ENCODE data around the gene LRRFIP1.
A peak's percentile ranks its signal among the peaks of the same experiment; 100 is the strongest.
"Not testable (repeated sequence)": the region's sequence is repeated elsewhere in the genome, so short reads cannot be mapped to it uniquely, and the experiment has no call there.

The LRRFIP1 gene

GRCh38 chr2:237666606-237667005 is 39.2 kb downstream of the LRRFIP1 start:
- no peak for DNase-seq

DNA sequence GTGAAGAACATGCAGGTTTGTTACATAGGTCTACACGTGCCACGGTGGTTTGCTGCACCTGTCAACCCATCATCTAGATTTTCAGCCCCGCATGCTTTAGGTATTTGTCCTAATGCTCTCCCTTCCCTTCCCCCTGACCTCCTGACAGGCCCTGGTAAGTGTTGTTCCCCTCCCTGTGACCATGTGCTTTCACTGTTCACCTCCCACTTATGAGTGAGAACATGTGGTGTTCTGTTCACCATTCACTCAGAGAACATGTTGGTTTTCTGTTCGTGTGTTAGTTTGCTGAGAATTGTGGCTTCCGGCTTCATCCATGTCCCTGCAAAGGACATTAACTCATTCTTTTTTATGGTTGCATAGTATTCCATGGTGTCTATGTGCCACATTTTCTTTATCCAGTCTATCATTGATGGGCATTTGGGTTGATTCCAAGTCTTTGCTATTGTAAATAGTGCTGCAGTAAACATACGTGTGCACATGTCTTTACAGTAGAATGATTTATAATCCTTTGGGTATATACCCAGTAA is 39.7 kb downstream of the LRRFIP1 start:
- not testable (repeated sequence) for DNase-seq

DNA sequence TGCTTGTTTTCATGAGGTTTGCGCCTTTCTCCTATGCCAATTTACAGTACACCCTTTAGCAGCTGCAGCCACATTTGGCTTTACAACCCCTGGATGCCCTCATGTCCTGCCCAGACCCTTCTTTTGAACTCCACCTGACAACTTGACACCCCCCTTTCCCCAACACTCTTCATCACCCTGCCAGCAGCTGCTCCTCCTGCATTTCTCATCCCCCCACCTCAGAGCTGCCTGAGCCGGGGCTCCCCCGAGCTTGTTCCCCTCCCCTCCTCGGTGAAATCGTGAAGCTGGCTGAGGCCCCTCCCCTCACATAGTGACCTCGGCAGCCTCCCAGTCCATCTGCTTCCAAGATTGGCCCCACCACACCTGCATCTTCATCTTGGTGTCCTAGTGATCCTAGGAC is 40.5 kb downstream of the LRRFIP1 start:
- no peak for DNase-seq

DNA sequence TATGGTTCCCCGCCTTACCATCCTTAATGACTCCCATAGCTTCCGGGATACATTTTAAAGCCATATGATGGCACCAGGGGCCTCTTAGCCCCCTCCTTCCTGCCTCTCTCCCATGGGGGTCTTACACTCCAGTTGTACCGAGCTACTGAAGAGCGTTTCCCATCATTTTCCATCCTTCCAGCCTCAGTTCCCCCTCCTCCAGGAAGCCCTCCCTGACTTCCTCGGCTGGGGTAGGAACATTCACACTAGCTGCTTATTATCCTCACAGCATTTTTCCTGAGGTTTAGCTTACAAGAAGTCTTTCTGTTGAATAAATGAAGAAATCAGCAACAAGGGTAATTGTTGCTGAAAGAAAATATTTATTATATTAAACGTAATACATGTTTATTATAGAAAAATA is 41.1 kb downstream of the LRRFIP1 start:
- no peak for DNase-seq

DNA sequence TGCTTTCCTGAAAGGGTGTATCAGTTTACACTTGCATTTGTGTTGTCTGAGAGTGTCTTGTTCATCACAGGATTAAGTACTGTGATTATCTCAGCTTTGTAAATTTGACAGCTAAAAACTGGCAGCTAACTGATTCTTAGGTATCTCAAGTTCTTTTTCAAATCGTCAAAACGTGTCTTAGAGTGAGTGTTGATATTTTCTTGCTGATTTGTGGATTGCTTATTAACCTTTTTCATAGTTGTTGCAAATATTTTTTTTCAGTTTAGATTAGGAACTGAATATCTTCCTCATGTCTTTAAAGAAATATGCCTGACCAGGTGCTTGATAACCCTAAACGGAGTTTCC is 41.9 kb downstream of the LRRFIP1 start:
- no peak for DNase-seq

GRCh38 chr2:237669628-237670392 is 42.4 kb downstream of the LRRFIP1 start:
- DNase-seq = peak; percentile 93

DNA sequence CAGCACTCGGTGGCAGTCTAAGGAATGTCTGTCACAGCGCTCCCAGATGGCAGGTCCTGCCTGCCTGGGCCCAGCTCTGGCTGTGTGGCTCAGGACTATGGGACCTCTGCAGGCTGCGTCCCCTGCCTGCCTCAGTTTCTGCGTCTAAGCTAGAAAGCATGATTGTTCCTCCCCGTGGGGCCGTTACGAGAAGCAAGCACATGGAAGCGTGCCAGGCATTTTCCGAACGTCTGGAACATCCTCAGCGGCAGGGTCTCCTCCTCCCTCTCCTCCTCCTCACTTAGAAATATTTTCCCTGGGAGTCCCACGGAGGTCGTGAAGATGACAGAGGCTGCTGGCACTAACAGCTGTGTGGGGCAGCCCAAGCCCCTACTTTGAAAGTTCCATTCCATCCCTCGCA is 43.3 kb downstream of the LRRFIP1 start:
- DNase-seq = peak; percentile 80

DNA sequence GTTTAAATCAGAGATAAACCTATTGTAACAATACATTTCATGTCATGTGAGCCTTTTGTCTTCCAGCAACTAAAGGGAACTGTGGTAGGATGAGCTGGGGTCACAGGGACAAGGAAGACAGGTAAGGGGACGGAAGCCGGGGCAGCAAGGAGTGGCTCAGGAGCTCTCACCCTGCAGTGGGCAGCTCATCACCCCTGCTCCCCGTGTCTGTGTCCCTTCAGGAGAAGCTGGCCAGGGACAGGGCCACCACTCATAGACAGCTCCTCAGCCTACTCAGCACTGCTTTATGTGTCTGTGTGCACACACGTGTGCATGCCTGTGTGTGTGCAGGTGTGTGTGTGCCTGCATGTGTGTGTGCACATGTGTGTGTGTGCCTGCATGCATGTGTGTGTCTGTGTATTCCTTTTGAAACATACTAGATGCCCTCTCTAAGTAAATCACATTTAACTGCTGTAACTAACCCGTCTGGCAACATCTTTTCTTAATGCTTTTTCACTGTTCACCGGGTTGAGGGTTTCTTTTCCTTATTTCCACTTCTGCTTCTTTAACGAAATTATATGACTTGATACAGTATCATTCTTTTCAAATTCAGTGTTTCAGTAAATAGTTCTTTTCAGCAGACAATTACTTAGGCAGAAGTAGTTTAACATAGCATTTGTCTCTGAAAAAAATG is 44.2 kb downstream of the LRRFIP1 start:
- DNase-seq = no peak

DNA sequence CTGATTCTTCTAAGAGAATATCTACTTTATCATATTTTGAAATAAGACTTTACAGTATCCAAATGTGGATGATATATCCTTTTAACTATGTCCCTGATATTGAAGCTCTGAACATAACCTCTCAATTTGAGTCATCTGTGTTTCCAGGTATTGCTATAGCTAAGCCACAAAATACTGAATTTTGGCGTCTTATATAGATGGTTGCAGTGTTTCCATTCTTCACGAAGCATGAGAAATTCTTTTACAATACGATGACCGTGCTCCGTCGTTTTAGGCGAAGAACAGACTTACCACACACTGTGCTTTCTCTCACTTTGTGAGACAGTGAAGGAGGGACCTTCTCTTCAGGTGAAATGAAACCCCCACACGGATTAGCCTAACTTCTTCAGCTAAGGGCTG is 45.3 kb downstream of the LRRFIP1 start:
- DNase-seq = no peak

DNA sequence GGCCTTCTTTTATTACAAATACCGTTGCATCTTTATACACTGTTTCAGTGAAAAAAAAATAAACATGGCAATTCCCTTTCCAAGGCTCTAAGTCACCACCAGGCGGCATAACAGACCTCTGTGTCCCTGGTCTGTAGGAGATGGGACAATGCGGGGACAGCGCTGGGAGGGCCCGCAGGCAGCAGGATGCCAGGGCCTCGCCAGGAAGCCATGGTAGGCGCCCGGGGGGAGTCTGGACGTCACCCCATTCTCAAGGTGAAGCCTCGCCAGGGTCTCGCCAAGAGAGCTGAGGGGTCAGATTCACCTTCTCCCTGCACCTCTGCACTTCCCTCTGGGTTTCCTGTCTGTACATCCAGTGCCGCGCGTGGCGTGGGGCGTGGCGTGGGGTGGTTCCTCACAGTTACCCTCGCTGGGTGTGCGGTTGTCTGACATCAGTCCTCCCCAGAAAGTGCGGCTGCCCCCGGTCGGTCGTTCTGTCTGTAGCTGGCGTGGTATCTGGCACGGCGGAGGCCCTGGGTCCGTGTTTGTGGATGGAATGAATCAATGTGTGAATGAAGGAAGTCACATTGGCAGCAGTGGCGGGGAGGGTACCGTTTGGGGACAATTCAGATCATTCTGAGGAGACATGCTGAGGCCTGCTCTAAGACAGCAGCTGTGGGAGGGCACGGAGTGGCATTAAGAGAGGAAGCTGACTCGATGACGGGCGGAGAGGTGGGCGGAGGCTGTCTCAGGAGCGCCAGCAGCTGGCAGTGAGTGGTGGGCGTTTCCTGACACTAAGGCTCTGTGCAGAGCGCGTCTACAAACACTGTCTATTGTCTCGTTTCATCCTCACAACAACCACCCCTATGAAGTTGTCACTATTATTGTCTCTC is 46.0 kb downstream of the LRRFIP1 start:
- peak; percentile 77 for DNase-seq

- DNase-seq = peak; percentile 88
Measured at GRCh38 chr2:237674731-237675276, 47.4 kb downstream of the LRRFIP1 start.

DNA sequence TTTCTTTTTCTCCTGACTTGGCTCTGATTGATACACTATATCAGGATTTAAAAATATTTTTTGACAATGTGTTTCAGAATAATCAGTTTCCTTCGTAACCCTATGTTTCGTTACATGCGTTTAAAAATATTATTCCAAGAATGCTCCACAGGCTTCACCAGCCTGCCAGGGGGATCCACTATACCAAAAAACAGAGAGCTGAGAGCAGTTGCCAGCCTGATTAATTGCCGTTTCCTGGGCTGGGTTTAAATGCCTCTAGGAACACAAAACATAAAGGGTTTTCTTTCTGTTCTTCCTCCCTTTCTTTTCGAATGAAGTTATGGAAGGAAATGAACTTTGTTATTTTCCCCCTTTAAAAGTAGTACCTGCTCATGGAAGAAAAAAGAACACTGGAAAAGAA is 47.9 kb downstream of the LRRFIP1 start:
- DNase-seq = no peak

GRCh38 chr2:237680702-237681478 is 53.5 kb downstream of the LRRFIP1 start:
- no peak for DNase-seq

DNA sequence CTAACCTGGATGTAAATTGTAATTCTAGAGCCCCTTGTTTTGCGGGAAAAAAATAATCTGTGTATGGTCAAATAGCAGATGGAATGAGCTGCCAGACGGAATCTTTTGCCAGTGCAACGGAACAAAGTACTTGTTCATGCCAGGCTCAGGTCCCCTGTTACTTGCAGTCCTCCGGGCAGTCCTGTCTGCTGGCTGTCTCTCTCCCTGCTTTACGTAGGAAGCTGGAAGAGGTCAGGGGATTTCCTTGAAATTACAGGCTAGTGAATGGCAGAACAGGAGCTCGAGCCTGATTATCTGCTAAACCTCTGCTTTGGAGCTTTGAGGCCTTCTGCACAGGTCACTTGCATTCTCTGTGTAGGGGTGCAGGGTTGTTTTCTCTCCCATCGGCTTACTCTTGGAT is 54.8 kb downstream of the LRRFIP1 start:
- no peak for DNase-seq

DNA sequence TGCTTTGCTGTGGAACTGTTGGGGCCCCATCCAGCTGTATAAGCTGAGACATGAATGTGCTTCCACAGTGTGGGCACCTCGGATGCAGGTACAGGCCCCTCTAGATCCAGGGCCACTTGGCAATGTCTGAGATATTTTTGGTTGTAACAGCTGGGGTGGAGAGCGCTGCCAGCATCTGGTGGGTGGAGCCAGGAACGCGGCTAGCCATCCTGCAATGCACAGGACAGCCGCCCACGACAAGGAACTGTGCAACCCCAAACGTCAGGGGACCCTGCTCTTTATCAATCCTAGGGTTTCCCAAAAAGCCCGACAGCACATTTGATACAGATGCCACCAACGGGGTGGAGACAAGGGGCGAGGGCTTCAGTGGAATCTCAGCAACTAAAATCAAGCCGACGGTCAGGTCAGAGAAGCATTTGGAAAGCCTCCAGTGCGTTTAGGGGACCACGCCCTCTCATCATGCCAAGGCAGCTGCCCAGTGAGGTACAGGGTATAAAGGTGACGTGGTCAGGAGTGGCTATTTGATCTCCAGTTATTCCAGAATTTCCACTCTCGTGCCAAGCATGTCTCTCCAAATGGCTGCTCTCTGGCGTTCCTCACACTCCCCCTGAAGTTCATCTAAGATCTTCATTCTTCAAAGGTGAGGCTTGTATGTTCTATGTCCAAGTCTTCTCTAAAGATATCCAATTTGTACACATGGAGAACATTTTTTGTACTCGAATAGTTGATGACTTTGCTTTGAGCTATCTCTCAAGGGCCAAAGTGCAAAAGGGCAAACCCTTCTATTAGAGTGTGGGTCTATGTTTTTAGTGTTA is 55.7 kb downstream of the LRRFIP1 start:
- DNase-seq = no peak

- no peak for DNase-seq
Measured at GRCh38 chr2:237685408-237685807, 58.0 kb downstream of the LRRFIP1 start.

DNA sequence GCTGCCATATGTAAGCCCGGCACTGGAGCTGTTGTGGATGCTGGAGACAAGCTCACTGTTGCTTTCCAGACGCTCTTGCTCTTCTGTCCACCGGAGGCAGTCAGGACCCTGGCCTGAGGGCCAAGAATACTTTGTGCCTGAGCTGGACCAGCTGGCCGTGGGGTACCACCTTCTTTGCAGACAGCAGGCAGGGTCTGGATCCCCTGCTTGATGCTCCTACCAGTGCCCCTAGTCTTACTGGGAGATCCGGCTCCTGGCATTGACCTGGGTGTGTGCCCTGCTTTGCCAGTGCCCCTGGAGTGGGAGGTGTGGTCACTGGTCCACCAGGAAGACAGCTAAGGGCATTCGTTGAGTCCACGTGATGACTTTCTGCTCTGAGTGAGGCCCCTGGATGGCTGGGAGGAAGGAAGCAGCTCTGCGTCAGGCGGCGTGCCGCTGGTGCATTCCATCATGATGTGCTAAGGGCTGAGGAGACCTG is 59.3 kb downstream of the LRRFIP1 start:
- DNase-seq = no peak

DNA sequence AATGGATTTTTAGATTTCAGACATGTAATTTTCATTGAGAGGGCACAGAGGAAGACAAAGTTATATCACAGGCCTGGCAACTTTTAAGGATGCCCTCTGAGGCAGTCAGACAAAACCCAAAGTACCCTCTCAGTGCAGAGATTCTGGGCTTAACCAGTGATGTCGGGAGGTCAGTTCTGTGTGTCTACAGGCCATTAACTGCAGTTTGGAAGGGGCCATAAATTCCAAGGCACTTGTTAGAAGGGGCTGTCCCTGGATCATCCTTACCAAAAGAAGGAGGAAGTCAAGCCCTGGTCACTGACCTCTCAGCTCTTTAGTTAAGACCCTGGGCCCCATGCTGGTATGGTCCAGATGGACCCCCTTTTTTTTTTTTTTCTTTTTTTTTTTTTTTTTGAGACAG is 60.7 kb downstream of the LRRFIP1 start:
- DNase-seq = no peak

DNA sequence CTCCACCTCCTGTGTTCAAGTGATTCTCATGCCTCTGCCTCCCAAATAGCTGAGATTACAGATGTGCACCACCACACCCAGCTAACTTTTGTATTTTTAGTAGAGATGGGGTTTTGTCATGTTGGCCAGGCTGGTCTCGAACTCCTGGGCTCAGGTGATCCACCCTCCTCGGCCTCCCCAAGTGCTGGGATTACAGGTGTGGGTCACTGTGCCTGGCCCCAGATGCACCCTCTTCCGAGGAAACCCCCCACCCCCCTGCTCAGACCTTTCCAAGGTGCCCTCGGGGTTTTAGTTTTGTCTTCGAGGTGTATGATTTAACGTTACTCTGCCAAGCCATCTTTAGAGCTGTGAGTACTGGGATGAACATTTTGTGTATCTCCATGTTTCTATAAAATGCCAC is 61.2 kb downstream of the LRRFIP1 start:
- DNase-seq = not testable (repeated sequence)

- no peak for DNase-seq
Measured at GRCh38 chr2:237689336-237690131, 62.1 kb downstream of the LRRFIP1 start.
